Endothelial cell of umbilical vein (primary cell): Measurements from ENCODE around the gene TRERF1. TPM values are rescaled to one million over a fixed set of nuclear protein-coding genes. Genes with fewer than 3 reads are reported as not detected.

Source experiments
- BruUV-seq: library from RNA; stranded (reverse); fragments of 400-500 nt; replicated peaks from 2 replicates; lab custom pipeline; 2021; lab: Mats Ljungman, UMichigan
- CTCF ChIA-PET: fragments of 300-600, 350-600 bp; sonication (Branson Sonifier 250); formaldehyde crosslinking; loops from one replicate; lab custom pipeline; 2021; ENCODE audit warnings: antibody characterized with exemption, inconsistent platforms; lab: Charles Lee
- POLR2A ChIA-PET: fragments of 300-600, 350-600 bp; sonication (Branson Sonifier 250); formaldehyde crosslinking; loops from one replicate; lab custom pipeline; 2021; ENCODE audit warnings: antibody characterized with exemption, inconsistent platforms; lab: Charles Lee
- DNase-seq: peaks from one replicate; pipeline ENCODE4 v3.0.0-alpha.2; 2011; ENCODE audit warnings: low read depth, low spot score
- FAIRE-seq: peaks from 2 replicates; lab custom pipeline; 2011; peaks lifted over from hg19 to GRCh38; lab: Jason Lieb, UNC
- H2AFZ ChIP-seq: 2 replicates; pipeline ENCODE4 v1.6.0; 2012; ENCODE audit warnings: low read depth, low read length, control low read depth, inconsistent platforms
- H3K27ac ChIP-seq: 2 replicates; pipeline ENCODE4 v1.5.1; 2011; ENCODE audit warnings: low read depth, mild to moderate bottlenecking, control low read depth, low read length, moderate library complexity; ENCODE audit not compliant: insufficient read depth
- H3K27me3 ChIP-seq, 2 experiments: 2 replicates each; pipeline versions ENCODE4 v1.6.0 to v1.6.1; 2011; ENCODE audit warnings: low read length in 2 of 2, mixed read lengths in 1 of 2; ENCODE audit not compliant: control insufficient read depth in 2 of 2, insufficient read depth in 2 of 2
- H3K36me3 ChIP-seq, 2 experiments: 2 replicates in 1 of 2; 3 replicates in 1 of 2; pipeline ENCODE4 v1.5.1; 2011; ENCODE audit warnings: low read length in 2 of 2, mild to moderate bottlenecking in 1 of 2, moderate library complexity in 1 of 2; ENCODE audit not compliant: control insufficient read depth in 2 of 2, insufficient read depth in 2 of 2; ENCODE audit errors: extremely low read depth in 1 of 2
- H3K4me1 ChIP-seq: 3 replicates; pipeline ENCODE4 v1.5.1; 2011; ENCODE audit warnings: mild to moderate bottlenecking, low read length; ENCODE audit not compliant: control insufficient read depth, insufficient read depth; ENCODE audit errors: extremely low read depth
- H3K4me2 ChIP-seq: 2 replicates; pipeline ENCODE4 v1.6.1; 2011; ENCODE audit warnings: low read length, control low read depth, mixed read lengths; ENCODE audit not compliant: insufficient read depth
- H3K4me3 ChIP-seq, 3 experiments: fragments of 200-600 bp in 1 of 3; sonication (generic), shearing (Covaris generic) in 1 of 3; replicated peaks in 1 of 3; 2 replicates each; pipeline ENCODE4 v1.5.1; 2011 to 2016; ENCODE audit warnings: control low read depth in 3 of 3, low read length in 3 of 3, mild to moderate bottlenecking in 2 of 3, inconsistent platforms in 1 of 3, low read depth in 1 of 3, moderate library complexity in 1 of 3; ENCODE audit not compliant: insufficient read depth in 1 of 3
- H3K79me2 ChIP-seq: 2 replicates; pipeline ENCODE4 v1.6.0; 2012; ENCODE audit warnings: low read length, inconsistent platforms; ENCODE audit not compliant: control insufficient read depth, insufficient read depth
- H3K9ac ChIP-seq: replicated peaks from 2 replicates; pipeline ENCODE3; 2011; ENCODE audit warnings: low read length, control low read depth; ENCODE audit not compliant: insufficient read depth; ENCODE audit errors: extremely low read depth
- H3K9me1 ChIP-seq: replicated peaks from 3 replicates; pipeline ENCODE4 v1.6.0; 2011; ENCODE audit warnings: mild to moderate bottlenecking, low read length; ENCODE audit not compliant: control insufficient read depth, insufficient read depth; ENCODE audit errors: extremely low read depth
- H3K9me3 ChIP-seq: replicated peaks from 2 replicates; pipeline ENCODE4 v1.5.1; 2012; ENCODE audit warnings: low read length, inconsistent platforms; ENCODE audit not compliant: control insufficient read depth, insufficient read depth
- H4K20me1 ChIP-seq: replicated peaks from 2 replicates; pipeline ENCODE3; 2011; ENCODE audit warnings: mild to moderate bottlenecking, low read length; ENCODE audit not compliant: control insufficient read depth, insufficient read depth; ENCODE audit errors: extremely low read depth
- CTCF ChIP-seq, 2 donors: IDR thresholded peaks; 1 replicate in 1 of 2; 2 replicates in 1 of 2; pipeline ENCODE4 v1.5.1; 2011; ENCODE audit warnings: low read length in 2 of 2, mild to moderate bottlenecking in 2 of 2, moderate library complexity in 2 of 2, control low read depth in 1 of 2, inconsistent platforms in 1 of 2, low read depth in 1 of 2; ENCODE audit not compliant: insufficient read depth in 1 of 2; ENCODE audit errors: extremely low read depth in 1 of 2
- FOS ChIP-seq: IDR thresholded peaks from 2 replicates; pipeline ENCODE4 v1.6.1; 2011; ENCODE audit warnings: mild to moderate bottlenecking, low read length, moderate library complexity, borderline replicate concordance; ENCODE audit not compliant: insufficient read depth
- GATA2 ChIP-seq: IDR thresholded peaks from 2 replicates; pipeline ENCODE4 v1.7.0; 2011; ENCODE audit warnings: low read depth, mild to moderate bottlenecking, moderate library complexity, mixed read lengths, low read length; ENCODE audit not compliant: insufficient read length, insufficient read depth
- MAX ChIP-seq: IDR thresholded peaks from 2 replicates; pipeline ENCODE4 v1.6.1; 2011; ENCODE audit not compliant: insufficient read depth, insufficient read length
- POLR2A ChIP-seq: IDR thresholded peaks from 2 replicates; pipeline ENCODE4 v1.6.1; 2012; ENCODE audit warnings: low read depth, mild to moderate bottlenecking, control low read depth, low read length
- POLR2AphosphoS5 ChIP-seq: IDR thresholded peaks from 2 replicates; pipeline ENCODE4 v1.6.1; 2012; ENCODE audit warnings: low read depth, mild to moderate bottlenecking, control low read depth, low read length, moderate library complexity; ENCODE audit not compliant: insufficient read depth
- dilution Hi-C: fragments of 300-500 bp; cut with MboI; formaldehyde crosslinking; loops from one replicate; pipeline ENCODE4 v1.15.0; 2019; ENCODE audit warnings: low sequenced_read_pairs; ENCODE audit not compliant: extremely low pct_ligation_motif_present
- intact Hi-C: fragments of 100-400 bp; cut with micrococcal nuclease; formaldehyde crosslinking; loops from one replicate; pipeline ENCODE4 v1.10.0; 2022
- polyA plus RNA-seq, 4 experiments: library from polyadenylated mRNA; depleted of rRNA in 3 of 4; stranded (reverse) in 3 of 4; unstranded in 1 of 4; fragments of >200 nt; gene quantifications; 2 replicates each; pipeline versions ENCODE4 v1.2.1 to v1.2.3, GENCODE V29; 2011 to 2012; ENCODE audit warnings: missing spikeins in 1 of 4
- total RNA-seq: library from RNA; stranded (reverse); gene quantifications from 2 replicates; pipeline ENCODE4 v1.2.3, GENCODE V29; 2021

TRERF1 gene
- total and polyA plus RNA-seq, 2 donors (not counting 3 experiments of a cell fraction or from before 2014, with no cell fraction given), result 0.73 to 5.5 TPM

- no peaks in the 10 kb centered on the region for H3K4me1 ChIP-seq
- H3K9me3 ChIP-seq, result no peaks in the 10 kb centered on the region
- H4K20me1 ChIP-seq, result no peaks in the 10 kb centered on the region
- DNase-seq, result no peak
- H3K36me3 ChIP-seq, result no peaks in the 10 kb centered on the region
- ChIA-PET CTCF (interaction anchor here (1.3 to 1.6 kb wide), 2 partner anchors 16 to 177 kb away, joined by 3 read pairs; no protein-coding TSS in a partner anchor), POLR2A (no interaction called here)
- H3K9me1 ChIP-seq, result no peaks in the 10 kb centered on the region
- intact Hi-C loops, result no loop called here
- no peak for FAIRE-seq
- no peaks in the 10 kb centered on the region for H3K79me2 ChIP-seq
- H3K27ac ChIP-seq, result no peak overlapping the region
- dilution Hi-C loops, result no loop called here
- TF ChIP-seq POLR2AphosphoS5, result no peak
- no peak for TF ChIP-seq GATA2
- TF ChIP-seq MAX, result no peak
- no peak for TF ChIP-seq POLR2A
- no peak for TF ChIP-seq CTCF (IDR thresholded peaks at IDR 0.05; ENCODE audit: extremely low read depth in 1 of 2, insufficient read depth in 1 of 2, low read depth in 1 of 2, low read length in 2 of 2)
- TF ChIP-seq FOS, result no peak
- BruUV-seq, result no TSS peak
- no peaks in the 10 kb centered on the region for H3K27me3 ChIP-seq
- no peak overlapping the region for H3K9ac ChIP-seq
- H3K4me3 ChIP-seq, result no peak overlapping the region
- H2AFZ ChIP-seq, result no peak overlapping the region
- H3K4me2 ChIP-seq, result no peak overlapping the region
Observed at GRCh38 chr6:42354702-42355101, 97.0 kb downstream of the TRERF1 start.
